NCI-H2081 (cell line): ENCODE data around the gene CASZ1.

Experiments
- DNase-seq, 2 experiments: peaks; one replicate each; lab custom pipeline; 2025; lab: John Stamatoyannopoulos, UW

The CASZ1 gene

DNA sequence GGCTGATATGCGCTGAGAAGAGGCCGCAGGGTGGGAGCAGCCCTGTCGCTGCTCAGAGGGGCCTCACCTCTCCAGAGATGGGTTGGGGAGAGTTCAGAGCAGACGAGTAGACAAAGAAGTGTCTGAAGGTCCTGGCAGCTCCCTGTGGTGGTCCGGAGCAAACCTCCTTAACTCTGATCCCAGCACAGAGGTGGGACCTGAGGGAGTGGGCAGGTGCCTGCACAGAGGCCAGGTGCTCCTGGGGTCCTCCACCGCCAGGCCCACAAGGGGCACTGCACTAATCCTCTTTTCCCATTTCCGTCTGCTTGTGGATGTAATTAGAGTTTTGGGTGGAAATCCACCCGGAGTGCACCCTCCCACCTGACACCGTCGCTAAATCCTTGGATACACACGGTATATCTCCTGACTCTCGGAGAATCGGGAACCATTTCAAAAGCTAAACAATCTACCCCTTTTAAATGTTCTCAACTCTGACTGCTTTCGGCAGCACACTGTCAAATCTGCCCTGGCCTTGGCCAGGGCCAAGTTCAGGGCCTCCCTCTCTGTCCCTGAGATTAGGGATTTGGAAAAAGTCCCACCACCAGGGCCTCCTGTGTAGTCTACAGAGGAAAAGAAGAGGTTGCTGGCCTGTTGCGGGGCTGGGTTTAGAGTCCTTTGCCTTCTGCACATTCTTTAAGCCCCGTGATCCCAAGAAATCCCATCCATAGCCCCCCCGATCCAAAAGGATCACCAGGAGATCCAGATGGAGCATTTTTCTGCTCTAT lies 22.4 kb downstream of the CASZ1 start:
- no peak for DNase-seq

DNA sequence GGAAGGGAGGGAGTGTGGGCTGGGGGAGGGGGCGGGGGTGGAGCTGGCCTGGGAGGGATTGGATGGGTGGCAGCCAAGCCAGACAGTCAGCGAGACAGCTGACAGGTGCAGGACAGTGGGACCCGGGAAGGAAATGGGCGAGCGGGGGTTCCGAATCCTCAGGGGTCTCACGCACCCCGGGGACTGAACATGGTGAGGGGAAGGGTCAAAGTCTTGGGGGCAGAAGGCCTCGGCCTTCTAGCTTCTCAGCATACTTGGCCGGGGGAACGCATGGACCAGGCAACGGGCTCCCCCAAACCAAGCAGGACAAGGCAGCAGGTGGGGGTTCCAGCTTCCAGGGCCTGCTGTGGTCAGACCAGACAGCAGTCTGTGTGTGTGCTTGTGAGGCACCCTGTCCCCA lies 23.1 kb downstream of the CASZ1 start:
- no peak for DNase-seq

DNA sequence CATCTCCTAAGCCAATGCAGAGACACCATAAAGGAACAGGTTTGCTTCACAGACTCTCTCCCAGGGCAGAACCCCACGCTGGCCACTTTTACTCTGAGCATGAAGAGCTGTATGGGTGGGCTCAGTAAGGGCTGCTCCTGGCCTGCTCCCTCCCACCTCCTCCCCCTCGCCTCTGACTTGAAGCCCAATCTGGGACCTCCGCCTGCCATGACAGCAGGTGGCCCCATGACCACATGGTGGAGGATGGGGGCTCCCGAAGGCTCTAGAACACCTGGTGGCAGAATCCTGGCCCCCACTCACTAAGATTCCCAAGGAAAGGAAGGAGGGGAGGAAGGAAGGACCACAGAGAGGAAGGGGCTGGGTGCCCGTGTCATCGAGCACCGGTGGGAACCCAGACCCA lies 23.7 kb downstream of the CASZ1 start:
- DNase-seq: no peak

DNA sequence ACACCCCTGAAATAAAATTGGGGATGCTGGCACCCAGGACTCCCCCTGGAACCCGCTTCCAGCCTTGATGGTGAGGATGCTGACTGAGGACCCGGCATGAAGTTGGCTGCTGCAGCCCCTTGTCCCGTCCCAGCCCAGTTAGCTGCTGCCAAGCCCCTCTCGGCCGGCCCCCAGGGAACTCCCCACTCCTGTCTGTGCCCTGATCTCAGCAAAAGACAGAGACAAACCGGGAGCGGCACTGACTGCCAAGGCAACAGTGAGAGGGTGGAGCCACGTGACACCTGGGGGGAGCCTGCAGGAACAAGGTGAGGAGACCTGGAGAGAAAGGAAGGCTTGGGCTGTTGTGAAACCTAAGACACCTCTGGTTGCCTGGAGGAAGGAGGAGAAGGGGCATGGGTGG lies 24.7 kb downstream of the CASZ1 start:
- no peak for DNase-seq

DNA sequence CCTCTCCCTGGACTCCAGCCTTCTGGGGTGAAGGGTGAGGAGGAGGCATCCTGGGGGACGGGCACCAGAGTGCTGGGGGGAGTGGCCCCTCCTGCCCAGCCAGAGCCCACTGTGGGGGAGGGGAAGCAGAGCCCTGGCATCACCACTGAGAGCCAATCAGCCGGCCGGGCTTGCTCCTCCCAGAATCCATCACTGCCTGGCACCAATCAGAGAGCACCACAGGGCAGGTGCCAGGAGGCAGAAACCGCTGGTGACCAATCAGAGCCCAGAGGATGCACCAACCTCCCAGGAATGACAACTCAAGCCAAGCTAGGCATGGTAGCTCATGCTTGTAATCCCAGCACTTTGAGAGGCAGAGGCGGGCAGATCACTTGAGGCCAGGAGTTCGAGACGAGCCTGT lies 27.9 kb downstream of the CASZ1 start:
- DNase-seq: peak in 1 of 2 experiments; percentile 15

DNA sequence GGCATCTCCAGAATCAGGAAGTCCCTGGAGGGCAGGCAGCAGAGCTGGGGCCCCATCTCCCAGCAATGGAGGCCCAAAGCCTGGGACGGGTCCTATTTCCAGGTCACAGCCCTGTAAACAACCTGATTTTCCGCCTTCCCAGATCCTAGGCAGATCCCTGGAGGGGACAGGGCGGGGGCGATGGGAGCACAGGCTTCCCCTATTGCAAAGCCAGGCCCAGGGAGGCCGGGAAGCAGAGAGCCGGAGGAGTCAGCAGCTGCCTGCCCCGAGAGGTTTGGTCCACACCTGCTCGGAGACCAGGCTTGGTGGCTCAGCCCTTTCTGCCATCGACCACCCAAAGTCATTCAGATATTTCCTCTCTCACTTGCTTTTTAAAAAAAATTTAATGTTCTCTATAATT lies 29.2 kb downstream of the CASZ1 start:
- no peak for DNase-seq

DNA sequence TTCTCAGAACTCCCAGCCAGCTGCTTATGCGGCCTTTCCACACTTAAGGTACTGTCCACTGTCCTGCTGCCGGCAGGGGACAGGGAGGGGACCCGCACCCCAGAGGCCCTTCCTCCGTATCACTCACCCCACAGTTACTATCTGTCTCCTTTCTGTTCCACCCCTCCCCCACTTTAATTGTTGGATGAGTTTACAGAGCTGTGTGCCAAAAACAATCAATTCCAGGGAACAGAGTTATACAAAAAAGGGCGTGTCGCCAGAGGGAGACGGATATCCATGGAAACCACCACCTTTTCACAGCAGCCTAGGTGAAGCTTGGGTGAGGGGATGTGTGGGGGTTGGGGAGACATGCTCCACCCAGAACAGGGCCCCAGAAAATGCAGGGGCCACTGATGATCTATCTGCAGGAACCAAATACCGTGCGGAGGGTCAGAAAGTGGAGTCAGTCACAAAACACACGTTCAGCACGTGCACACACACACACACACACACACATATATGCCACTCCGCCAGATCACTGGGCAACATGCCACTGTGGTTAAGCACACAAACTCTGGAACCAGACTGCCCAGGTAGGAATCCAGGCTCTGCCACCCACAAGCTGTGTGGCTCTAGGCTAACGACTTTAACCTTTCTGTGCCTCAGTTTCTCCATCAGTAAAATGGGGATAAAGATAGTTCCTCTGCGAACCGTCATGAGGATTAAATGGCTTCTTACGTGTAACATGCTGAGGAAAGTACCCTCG lies 30.5 kb downstream of the CASZ1 start:
- DNase-seq: peak; percentile 49 to 73

DNA sequence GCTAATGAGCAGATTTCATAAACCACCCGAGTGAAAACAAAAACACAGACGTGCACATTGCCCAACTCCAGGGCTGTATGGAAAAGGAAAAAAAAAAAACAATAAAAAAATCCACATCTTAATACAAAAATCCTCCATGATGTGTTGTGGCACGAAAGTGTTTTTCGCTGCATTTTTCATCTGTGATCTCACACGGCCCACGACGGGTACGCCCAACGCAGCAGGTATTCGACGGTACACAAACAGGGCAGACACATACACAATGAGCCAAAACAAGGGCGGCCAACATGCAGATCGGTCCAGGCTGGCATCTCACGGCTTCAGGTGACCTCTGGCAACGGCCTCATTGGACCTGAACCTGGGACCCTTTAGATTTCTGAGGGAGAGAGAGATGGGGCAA lies 31.1 kb downstream of the CASZ1 start:
- no peak for DNase-seq

DNA sequence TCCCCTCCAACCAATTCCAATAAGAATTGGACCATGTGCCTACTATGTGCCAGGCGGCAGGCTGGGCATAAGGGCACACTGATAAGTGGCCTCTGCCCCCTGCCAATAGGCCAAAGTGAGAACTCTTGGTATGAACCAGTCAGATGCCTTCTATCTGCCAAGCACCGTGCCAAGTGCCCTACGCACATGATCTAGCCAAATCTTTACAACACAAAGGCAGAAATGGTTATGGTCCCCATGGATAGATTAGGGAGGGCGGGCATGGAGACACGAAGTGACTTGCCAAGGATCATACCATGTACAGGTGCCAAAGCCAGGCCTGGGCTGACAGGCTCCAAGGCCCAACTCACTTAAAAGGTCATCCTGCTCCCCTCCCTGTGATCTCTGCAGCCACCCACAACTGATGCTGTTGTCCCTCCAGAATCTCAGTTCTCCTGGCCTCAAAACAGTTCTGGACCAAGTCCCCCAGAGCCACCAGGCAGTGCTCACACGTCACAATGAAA lies 32.1 kb downstream of the CASZ1 start:
- DNase-seq: no peak

DNA sequence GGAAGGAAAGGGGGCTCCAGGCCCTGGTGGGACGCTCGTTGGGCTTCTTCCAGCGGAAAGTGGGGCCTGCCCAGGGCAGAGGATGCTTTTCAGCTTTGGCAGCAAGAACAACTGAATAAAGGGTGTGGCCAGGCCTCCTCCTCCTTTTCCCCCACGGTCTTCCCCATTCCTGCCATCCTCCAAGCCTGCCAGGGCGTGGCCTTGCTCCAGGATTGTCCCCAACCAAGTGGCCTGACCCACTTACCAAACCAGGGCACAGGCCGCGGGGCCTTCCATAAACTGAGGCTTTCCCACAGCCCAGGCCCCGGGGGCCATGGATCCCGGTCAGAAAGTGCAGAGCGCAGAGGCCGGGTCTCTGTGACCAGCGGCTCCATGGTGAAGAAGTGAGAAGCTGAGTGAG lies 33.6 kb downstream of the CASZ1 start:
- no peak for DNase-seq

DNA sequence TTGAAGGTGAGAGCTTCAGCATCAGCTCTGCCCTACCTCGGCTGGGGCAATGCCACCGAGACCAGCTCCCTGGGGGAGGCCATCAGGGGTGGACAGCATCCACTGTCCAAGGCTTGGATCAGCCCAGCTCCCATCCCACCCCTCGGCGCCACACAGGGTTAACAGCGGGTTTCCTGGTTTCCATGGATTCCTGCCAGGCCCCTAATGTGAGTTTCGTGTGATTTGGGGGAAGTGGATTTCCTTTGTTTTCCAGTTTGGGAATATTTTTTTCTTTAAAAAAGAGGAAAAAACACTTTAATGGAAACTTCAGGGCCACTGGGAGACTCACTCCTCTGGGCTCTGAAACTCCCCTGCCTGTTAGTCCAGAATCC lies 34.3 kb downstream of the CASZ1 start:
- DNase-seq: no peak

DNA sequence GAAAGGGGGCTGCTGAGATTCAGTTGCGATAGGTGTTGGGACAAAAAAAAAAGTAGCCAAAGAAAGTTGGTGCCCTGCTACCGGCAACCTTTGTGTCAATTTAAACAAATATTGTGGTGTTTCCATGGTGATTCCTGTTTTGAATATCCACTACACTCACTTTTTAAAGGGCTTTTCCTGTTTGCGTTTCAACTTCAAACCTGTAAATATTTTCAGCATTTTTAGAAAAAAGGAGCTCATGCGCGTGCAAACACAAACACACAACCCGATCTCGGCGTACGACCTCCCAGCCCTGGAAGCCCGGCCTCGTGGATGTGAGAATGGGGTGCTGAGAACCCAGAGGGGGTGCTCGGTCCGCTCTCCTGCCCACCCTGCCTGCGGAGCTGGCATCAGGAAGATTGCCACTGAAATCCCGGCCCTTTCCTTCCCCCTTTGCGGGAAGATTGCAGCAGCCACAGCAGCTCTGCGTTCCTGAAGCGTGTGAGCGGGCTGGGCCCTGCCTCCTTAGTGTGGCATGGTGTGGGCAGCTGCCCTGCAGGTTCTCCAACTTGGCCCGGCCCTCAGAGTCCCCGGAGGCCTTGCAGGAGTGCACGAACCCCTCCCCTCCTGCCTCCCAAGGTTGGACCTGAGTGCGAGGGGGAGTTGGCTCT lies 34.8 kb downstream of the CASZ1 start:
- DNase-seq: no peak

DNA sequence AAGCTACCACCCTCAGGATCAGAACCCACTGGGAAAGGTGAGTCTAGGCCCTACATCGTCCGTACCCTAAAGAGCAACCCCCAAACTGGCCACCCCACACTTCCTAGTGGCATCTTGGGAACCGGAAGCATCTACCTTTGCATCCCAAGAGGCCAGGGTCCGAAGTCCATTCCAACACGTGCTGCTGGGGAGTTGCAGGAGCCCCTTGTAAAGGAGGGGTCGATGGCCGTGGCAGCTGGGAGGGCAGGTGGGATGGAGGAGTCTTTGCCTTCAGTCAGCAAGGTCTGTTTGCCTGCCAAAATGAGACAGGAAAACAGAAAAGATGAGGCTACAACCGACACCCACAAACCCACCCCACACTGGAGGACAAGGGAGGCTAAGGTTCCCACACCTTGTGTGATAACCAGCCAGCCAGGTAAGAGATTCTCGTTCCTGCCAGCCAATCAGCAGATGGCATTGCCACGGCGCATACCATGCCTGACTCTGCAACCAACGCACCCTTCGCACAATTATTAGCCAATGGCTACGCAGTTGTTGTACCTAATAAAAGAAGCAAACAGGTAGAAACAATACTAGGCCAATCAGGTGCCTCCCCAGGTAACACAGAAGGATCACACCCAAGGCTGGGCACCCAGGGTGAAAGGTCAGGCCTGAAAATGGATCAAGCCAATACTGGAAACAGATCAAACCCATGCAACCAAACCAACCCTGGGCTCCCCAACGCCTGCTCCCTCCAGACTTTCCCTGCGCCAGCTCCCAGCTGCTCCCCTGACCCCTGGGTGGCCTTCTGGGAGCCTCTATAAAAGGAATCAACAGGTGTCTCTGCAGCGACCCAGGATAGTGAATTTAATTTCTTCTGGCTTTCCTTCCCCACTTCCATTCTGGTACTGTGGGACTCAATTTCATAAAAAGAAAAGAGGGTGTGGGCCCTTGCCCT lies 35.6 kb downstream of the CASZ1 start:
- no peak for DNase-seq

DNA sequence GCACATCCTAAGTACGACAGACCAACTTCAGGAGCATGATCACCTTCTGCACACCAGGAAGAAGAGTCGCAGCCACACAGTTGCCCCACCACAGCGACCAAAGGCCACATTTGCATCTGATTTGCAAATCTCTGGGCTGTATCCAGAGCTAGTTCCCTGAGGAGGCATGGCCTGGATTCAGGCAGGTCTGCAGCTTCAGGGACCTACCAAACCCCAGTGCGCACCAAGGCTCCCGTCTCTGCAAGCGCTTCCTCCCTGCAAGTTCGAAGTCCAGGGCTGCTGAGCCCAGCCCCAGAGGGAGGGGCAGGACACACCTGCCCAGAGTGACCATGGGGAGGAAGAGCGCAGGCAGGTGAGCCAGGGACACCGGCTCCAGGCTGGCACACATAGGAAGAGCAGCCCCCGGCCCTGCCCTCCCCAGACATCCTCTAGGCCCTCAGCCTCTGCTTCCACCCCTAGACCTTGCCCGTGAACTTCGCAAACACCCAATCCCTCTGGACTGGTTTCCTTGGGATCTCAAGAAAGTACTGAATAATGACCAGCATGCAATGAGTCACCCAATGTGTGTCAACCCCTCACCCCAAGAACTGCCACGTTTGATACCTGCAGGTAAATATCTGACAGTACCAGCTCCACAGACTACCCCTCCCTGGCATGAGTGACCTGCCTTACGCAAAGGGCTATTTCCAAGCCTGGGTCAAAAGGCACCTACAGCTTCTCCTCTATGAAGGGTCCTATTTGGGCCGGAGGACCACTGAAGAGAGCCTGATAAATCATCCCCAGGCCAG lies 36.8 kb downstream of the CASZ1 start:
- no peak for DNase-seq

DNA sequence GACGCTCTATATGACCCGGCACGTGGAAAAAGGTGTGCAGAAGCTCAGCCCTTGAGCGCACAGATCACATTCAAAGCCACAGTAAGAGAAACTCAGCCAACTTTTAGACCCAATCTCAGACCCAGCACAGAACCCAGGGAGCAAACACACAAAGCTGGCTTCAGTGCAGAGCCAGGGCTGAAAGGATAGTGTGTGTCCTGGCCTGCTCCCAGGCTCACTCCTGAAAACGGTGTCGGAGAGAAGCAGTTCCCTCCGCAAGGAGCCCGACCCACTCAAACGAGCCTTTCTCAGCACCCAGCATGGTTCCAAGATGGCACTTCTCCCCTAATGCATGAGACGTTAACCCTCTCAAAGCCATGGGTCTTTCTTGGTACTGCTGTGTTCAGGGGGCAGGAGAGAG lies 39.6 kb downstream of the CASZ1 start:
- DNase-seq: no peak

DNA sequence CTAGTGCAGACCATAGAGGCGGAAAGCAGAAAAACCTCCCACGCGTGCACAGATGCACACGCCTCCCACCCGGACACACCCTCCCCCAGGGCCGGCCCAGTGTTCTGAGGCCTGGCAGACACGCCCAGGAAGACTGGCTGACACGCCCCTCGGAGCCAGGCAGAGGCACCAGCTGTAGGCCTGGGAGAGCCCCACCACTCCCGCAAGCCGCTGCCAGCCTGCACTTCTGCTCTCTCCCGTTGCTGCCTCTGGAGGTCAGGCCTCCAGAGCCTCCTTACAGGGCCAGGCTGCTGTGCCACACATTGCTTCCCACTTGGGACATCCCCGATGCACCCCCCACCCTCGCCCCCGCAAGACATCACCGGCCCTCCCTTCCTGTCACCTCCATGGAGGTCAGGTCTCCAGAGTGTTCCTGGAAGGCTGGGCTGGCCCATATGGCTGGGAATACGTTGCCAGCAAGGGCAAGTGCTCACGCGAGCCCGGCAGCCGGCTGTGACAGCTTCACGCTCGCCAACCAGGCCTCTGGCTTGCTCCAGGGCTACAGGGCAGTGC lies 40.4 kb downstream of the CASZ1 start:
- peak; percentile 42 to 46 for DNase-seq

DNA sequence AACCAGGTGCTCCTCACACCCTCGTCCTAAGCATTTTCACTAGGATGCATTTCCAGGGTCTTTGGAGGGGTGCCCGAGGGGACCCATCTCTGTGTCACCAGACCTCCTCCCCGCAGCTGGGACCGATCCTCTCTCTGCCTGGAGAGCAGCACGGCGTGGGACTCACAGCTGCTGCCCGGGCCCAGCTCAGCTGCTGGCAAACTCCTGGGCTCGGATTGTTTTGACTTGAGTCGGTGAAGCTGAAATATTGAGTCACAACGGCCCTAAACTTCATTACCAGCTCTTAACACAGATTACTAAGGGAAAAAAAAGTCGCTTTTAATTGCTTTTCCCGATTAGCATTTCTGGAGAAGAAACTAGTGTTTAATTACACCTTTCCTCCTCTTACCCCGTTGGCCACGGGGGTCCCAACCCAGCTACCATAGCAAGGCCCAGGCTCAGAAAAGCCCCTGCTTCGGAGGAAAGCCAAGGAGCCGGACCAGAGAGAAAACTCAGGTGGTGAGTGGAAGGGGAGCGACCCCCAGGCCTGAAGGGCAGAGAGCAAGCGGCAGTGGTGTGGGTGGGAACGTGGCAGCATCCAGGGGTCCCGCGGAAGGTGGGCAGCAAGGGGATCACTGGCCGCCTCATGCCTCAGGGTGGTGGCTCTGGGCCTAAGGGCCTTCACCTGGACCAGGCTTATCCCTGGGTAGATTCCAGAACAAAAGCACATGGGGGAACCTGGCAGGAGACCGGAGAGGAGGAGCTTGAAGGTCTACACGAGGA lies 41.7 kb downstream of the CASZ1 start:
- no peak for DNase-seq

DNA sequence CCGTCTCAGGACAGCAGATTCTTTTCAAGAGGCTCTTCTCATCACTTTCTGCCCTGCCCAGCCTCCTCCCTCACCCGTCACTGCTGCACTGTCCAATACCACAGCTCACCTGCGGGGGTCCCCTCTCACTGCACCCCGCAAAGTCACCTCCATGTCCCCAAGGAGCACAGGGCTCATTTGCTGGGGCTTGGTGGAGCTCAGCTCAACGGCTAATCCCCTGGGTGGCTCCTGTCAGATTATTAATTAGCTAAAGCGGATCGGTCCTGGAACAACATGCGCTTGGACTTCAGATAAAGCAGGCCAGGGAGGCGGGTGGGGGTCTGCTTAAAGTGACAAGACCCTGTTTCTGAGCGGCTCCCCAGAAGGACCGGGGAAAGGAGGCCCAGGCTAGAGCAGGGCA lies 43.1 kb downstream of the CASZ1 start:
- DNase-seq: no peak

DNA sequence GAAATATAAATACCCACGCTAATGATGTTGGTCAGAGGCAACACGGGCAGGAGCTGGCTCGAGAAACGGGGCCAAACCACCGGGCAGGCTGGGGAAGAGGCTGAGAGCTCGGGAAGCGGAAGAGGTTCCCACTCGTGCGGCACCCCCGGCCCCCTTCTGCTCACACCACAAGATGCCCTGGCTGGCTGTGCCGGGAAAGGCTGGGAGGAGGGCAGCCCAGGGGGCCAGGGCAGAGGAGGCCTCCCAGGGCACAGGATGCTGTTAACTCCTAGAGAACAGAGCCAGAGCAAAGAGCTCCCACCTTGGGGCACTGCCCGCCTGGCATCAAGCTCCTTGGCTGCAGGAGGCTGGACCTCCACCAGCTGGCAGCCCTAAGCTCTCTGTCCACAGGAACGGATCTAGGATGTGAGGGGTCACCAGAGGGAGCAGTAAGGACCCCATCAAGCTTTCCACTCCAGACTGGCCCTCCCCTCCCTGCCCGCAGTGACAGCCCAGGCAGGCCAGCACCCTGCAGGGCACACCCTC lies 44.8 kb downstream of the CASZ1 start:
- DNase-seq: no peak

DNA sequence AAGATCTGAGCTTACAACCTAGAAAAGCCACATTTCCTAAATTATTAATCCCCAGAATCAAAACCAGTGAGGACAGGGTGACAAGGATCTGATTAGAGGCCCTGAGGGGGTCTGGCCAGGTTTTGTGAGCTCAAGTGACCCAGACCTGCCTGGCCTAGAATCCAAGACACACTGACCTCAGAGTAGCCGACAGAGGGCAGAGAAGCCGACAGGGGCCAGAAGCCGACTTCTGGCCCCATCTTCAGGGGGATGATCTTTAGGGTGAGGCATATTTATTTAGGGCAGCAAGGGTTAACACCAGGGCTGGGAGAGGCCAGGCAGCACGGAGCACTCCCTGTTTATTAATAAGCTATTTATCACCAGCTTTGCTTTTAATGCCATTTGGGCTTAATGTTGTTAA lies 45.3 kb downstream of the CASZ1 start:
- DNase-seq: no peak
